GM12875 (cell line): ENCODE measurements around the gene SORCS2.

Source experiments
- H3K4me3 ChIP-seq: one replicate; pipeline ENCODE4 v1.5.1; 2011; ENCODE audit warnings: low read depth, low read length, control low read depth
- TF ChIP-seq, protein P1 (sequence below): IDR thresholded peaks from 2 replicates; pipeline ENCODE4 v1.5.1; 2011; ENCODE audit warnings: low read depth, mild to moderate bottlenecking, control low read depth, inconsistent platforms, low read length, moderate library complexity, borderline replicate concordance; ENCODE audit not compliant: insufficient read depth

Gene SORCS2

DNA sequence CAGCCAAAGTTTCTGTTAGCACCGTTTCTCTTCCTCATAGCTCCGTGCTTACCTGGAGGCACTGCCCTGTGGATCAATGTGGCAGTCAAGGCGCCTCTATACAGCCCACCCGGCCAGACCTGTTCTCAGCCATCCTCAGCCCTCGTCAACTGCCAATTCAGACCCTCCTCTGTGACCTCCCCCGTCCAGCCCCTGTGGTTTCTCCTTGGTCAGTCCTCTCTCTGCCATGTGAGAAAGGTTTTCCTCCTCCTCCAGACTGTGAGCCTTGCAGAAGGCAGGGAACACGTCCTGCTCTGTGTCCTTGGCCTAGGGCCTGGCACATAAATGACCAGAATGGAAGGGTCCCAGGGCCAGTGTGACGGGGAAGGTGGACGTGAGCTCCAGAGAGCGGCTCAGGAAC, 417.0 kb downstream of the SORCS2 start:
- TF ChIP-seq, protein P1, sequence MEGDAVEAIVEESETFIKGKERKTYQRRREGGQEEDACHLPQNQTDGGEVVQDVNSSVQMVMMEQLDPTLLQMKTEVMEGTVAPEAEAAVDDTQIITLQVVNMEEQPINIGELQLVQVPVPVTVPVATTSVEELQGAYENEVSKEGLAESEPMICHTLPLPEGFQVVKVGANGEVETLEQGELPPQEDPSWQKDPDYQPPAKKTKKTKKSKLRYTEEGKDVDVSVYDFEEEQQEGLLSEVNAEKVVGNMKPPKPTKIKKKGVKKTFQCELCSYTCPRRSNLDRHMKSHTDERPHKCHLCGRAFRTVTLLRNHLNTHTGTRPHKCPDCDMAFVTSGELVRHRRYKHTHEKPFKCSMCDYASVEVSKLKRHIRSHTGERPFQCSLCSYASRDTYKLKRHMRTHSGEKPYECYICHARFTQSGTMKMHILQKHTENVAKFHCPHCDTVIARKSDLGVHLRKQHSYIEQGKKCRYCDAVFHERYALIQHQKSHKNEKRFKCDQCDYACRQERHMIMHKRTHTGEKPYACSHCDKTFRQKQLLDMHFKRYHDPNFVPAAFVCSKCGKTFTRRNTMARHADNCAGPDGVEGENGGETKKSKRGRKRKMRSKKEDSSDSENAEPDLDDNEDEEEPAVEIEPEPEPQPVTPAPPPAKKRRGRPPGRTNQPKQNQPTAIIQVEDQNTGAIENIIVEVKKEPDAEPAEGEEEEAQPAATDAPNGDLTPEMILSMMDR, result no peak
- no peak overlapping the region for H3K4me3 ChIP-seq

DNA sequence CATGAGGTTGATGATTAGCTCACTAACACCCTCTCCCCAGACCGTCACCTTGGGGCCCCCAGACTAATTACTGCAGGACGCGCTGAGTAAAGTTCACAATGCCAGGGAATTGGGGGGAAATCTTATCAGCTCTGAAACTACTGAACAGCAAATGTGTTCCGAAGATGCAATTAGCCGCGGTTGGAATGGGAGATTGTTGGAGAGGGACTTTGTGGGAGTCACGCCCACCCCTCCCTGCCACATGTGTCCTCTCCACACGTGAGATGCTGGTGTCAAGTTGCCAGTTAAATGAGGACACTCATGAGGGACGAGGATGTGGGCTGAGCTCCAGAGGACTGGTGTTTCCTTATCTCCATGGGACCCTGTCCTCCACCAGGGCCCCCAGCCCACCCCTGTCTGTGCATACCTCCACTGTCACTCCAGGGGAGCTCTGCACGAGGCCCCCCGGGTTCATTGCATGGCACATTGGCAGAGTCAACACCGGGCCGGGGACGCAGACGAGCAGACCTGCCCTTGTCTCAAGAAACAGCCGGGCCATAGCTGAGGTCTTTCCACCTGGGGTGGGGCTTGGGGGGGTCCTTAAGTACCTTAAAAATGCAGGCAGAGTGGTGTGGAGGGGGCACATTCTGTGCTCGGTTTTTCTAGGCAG, 417.8 kb downstream of the SORCS2 start:
- no peak overlapping the region for H3K4me3 ChIP-seq
- TF ChIP-seq, protein P1, result no peak

DNA sequence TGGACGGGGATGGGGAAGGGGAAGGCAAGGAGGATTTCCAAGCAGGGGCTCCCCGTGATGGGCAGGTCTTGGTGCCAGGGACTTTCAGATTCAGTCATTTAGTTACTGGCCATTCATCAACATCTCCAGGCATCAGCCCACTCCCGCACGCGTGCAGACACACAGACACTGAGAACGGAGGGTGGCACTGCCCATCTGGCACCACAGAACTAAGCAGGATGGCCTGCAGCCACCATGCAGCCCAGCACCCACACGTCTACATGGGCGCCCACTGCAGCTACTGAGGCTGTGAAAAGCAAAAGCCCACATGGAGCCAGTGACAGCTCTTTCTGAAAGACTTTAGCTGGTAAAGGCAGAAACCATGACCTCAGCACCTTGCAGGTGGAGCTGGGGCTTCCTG, 418.5 kb downstream of the SORCS2 start:
- no peak overlapping the region for H3K4me3 ChIP-seq
- TF ChIP-seq, protein P1, result no peak

DNA sequence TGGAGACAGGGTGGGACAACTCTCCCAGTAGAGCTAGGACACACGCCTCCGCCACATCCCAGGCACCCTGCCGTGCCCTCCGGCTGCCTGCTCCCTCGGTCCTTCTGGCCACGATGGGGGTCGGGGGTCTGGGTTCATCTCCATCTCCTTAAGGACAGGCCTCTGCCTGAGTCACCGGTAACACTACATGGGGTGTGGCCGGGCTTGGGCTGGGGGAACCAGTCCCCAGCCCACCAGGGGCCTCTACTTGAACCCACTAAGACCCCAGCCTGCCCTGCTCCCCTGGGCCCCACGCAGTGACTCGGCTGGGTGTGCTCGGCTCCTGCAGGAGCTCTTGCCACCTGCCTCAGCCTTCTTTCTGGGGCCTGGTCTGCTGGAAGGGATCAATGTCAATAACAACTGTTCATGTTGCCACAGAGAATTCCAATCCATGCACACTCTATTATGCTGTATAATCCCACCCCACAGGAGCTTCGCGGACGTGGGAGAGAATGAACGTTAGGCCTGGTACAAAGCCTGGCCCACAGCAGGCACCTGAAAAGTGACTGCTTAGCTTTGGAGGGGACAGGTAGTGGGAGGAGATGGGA, 420.1 kb downstream of the SORCS2 start:
- TF ChIP-seq, protein P1, result no peak
- no peak overlapping the region for H3K4me3 ChIP-seq

- no peak overlapping the region for H3K4me3 ChIP-seq
- TF ChIP-seq, protein P1, result no peak
Measured at GRCh38 chr4:7614350-7614949, 422.1 kb downstream of the SORCS2 start.

DNA sequence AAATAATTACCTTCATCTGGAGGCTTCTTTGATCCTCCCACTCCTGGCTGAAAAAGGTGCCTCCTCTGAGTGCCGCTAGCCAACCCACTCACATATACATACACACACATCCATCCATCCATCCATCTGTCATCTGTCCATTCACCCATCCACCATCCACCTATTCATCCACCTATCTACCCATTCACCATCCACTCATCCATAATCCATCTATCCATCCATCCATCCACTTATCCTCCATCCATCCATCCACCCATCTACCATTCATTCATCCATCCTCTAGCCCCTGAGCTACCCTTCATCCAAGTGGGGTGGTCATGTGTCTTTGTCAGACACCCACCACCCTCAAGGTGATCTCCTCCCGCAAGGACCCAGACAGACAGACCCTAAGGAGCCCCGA, 423.9 kb downstream of the SORCS2 start:
- no peak overlapping the region for H3K4me3 ChIP-seq
- TF ChIP-seq, protein P1, result no peak

GRCh38 chr4:7618361-7618760, 426.0 kb downstream of the SORCS2 start:
- TF ChIP-seq, protein P1, result no peak
- no peak overlapping the region for H3K4me3 ChIP-seq
